Uterus (tissue), 2 donors: ENCODE results near the gene SLC50A1.

ENCODE experiments used
- POLR2A ChIP-seq, 2 donors: fragments of 450-650 bp; IDR thresholded peaks; one replicate each; pipeline ENCODE4 v1.6.1; 2016; ENCODE audit warnings: antibody characterized with exemption in 2 of 2, mild to moderate bottlenecking in 1 of 2, moderate library complexity in 1 of 2
- TF ChIP-seq, protein P1 (sequence below), 4 experiments: fragments of 200-600 bp in 2 of 4; fragments of 450-650 bp in 2 of 4; sonication (generic) in 2 of 4; IDR thresholded peaks; one replicate each; pipeline ENCODE4 v1.5.1; 2016 to 2019; ENCODE audit warnings: antibody characterized with exemption in 4 of 4, mild to moderate bottlenecking in 2 of 4, moderate library complexity in 1 of 4

DNA sequence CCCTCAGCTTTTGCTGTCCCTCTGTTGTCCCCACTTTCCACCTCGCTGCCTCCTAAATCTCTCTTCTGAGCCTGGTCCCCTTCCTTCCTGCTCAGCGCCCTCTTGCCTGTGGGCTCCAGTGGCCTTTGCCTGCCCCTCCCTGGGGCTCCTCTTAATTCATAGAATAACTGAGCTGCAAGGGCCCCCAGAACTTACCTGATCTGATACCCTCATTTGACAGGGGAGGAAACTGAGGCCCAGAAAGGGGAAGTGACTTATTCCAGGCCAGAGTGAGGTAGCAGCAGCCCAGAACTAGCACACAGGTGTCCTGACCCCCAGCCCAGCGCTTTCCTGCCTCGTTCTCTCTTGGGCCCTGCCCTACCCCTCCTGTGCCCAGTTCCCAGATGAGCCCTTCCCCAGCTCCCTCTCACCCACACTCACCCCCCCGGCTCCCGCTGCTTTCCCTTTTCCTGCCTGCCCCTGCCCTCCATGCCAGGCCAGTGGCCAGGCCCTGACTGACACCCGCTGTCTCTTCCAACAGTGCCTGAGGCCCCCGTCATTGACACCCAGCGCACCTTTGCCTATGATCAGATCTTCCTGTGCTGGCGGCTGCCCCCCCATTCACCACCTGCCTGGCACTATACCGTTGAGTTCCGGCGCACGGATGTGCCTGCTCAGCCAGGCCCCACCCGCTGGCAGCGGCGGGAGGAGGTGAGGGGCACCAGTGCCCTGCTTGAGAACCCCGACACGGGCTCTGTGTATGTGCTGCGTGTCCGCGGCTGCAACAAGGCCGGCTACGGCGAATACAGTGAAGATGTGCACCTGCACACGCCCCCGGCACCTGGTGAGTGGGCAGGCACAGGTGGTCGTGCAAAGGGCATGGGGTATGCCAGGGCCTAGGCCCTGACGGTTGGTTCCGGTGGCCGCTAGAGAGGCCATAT is 43.7 kb downstream of the SLC50A1 start:
- TF ChIP-seq, protein P1, sequence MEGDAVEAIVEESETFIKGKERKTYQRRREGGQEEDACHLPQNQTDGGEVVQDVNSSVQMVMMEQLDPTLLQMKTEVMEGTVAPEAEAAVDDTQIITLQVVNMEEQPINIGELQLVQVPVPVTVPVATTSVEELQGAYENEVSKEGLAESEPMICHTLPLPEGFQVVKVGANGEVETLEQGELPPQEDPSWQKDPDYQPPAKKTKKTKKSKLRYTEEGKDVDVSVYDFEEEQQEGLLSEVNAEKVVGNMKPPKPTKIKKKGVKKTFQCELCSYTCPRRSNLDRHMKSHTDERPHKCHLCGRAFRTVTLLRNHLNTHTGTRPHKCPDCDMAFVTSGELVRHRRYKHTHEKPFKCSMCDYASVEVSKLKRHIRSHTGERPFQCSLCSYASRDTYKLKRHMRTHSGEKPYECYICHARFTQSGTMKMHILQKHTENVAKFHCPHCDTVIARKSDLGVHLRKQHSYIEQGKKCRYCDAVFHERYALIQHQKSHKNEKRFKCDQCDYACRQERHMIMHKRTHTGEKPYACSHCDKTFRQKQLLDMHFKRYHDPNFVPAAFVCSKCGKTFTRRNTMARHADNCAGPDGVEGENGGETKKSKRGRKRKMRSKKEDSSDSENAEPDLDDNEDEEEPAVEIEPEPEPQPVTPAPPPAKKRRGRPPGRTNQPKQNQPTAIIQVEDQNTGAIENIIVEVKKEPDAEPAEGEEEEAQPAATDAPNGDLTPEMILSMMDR (IDR thresholded peaks at IDR 0.05): no peak
- no peak for TF ChIP-seq POLR2A (IDR thresholded peaks at IDR 0.05)
